Loucy (cell line): Measurements from ENCODE around the gene PUS7.
"Not testable (repeated sequence)": the region's sequence is repeated elsewhere in the genome, so short reads cannot be mapped to it uniquely, and the experiment has no call there.

ENCODE experiments used
- H2AFZ ChIP-seq: fragments of 200-600 bp; sonication (generic); 2 replicates; pipeline ENCODE4 v1.6.0; 2016; ENCODE audit warnings: antibody characterized with exemption, mild to moderate bottlenecking, low read length, moderate library complexity
- H3F3A ChIP-seq: fragments of 200-600 bp; 2 replicates; pipeline ENCODE4 v1.6.0; 2016; ENCODE audit warnings: antibody characterized with exemption, low read depth, mild to moderate bottlenecking
- H3K27me3 ChIP-seq: fragments of 200-600 bp; sonication (generic); 2 replicates; pipeline ENCODE4 v1.6.1; 2014; ENCODE audit warnings: low read length, mild to moderate bottlenecking; ENCODE audit not compliant: insufficient read depth, poor library complexity, severe bottlenecking
- H3K36me3 ChIP-seq: fragments of 200-600 bp; sonication (generic); 2 replicates; pipeline ENCODE4 v1.6.1; 2016; ENCODE audit warnings: low read length; ENCODE audit not compliant: insufficient read depth
- H3K4me1 ChIP-seq: fragments of 200-600 bp; sonication (generic); 2 replicates; pipeline ENCODE4 v1.5.1; 2014; ENCODE audit warnings: low read length, mild to moderate bottlenecking; ENCODE audit not compliant: insufficient read depth, poor library complexity, severe bottlenecking
- H3K4me2 ChIP-seq: fragments of 200-600 bp; sonication (generic); 2 replicates; pipeline ENCODE4 v1.6.0; 2014; ENCODE audit warnings: antibody characterized with exemption, low read length, low read depth, mild to moderate bottlenecking; ENCODE audit not compliant: poor library complexity, severe bottlenecking
- H3K4me3 ChIP-seq: fragments of 200-600 bp; sonication (generic); 2 replicates; pipeline ENCODE4 v1.5.1; 2014; ENCODE audit warnings: low read length, mild to moderate bottlenecking, mixed read lengths; ENCODE audit not compliant: poor library complexity, severe bottlenecking
- H3K79me2 ChIP-seq: fragments of 200-600 bp; sonication (generic); 2 replicates; pipeline ENCODE4 v1.6.1; 2014; ENCODE audit warnings: low read length; ENCODE audit not compliant: insufficient read depth
- H3K9ac ChIP-seq: fragments of 200-600 bp; sonication (generic); 2 replicates; pipeline ENCODE4 v1.6.0; 2014; ENCODE audit warnings: mild to moderate bottlenecking, low read depth, low read length, moderate library complexity; ENCODE audit not compliant: poor library complexity, severe bottlenecking
- H3K9me2 ChIP-seq: fragments of 200-600 bp; sonication (generic); replicated peaks from 2 replicates; pipeline ENCODE4 v1.6.1; 2016; ENCODE audit warnings: low read depth, low read length, mixed read lengths
- H3K9me3 ChIP-seq: fragments of 200-600 bp; sonication (generic); 2 replicates; pipeline ENCODE4 v1.6.1; 2014; ENCODE audit warnings: mild to moderate bottlenecking, antibody characterized with exemption, low read length, low read depth; ENCODE audit not compliant: insufficient read depth
- H4K20me1 ChIP-seq: fragments of 200-600 bp; sonication (generic); 2 replicates; pipeline ENCODE4 v1.6.0; 2014; ENCODE audit warnings: antibody characterized with exemption, low read length, mild to moderate bottlenecking; ENCODE audit not compliant: insufficient read depth, poor library complexity, severe bottlenecking
- EZH2phosphoT487 ChIP-seq: fragments of 200-600 bp; IDR thresholded peaks from 2 replicates; pipeline ENCODE4 v1.6.1; 2018; ENCODE audit warnings: antibody characterized with exemption, mild to moderate bottlenecking, moderate library complexity, borderline replicate concordance
- TF ChIP-seq, protein P1 (sequence below): fragments of 200-600 bp; sonication (generic); conservative IDR thresholded peaks from 2 replicates; pipeline ENCODE4 v1.5.1; 2014; ENCODE audit warnings: mild to moderate bottlenecking, antibody characterized with exemption, low read length

Gene PUS7

DNA sequence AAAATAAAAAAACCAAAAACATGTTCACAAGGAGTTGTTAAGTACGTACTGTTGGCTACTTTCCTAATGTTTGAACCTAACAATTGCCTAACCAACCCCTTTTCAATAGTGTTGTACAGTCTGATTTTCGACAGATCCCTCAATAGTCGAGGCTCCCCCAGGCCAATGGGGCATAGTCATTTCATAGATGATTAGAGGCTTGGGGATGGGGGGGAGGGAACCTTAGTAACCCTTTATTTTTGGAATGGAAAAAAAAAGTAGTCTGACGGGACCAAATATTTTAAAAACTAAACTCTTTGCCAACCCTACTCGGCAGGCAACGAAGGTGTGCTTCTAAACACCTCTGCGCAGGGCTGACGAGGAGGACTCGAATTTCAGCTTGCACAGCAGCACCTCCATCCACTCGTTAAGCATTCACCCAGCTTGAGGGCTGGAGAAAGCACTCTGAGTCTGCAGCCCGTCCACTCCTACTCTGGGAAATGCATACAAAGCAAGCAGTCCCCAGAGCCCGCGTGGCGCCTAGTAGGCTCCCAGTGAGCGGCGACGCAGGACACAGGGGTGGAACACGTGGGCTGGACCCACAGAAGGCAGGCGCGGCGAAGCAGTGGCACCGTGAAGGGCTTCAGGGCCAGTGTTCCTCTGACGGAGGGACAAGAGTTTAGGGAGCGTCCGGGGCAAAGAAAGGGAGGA lies 899 bp downstream of the PUS7 start:
- Histone ChIP-seq H3K36me3 (no peaks in the 10 kb centered on the region), H3K9ac (peak overlapping the region; percentile 68), H2AFZ (peak overlapping the region; percentile 70), H4K20me1 (peaks cover 3% of the 10 kb centered on the region), H3F3A (no peaks in the 10 kb centered on the region), H3K79me2 (peaks cover 22% of the 10 kb centered on the region; the same call in 1 of the 2 replicates), H3K4me1 (peaks cover 16% of the 10 kb centered on the region), H3K4me3 (peak overlapping the region; percentile 75), H3K27me3 (no peaks in the 10 kb centered on the region), H3K9me3 (no peaks in the 10 kb centered on the region), H3K9me2 (no peaks in the 10 kb centered on the region), H3K4me2 (peak overlapping the region; percentile 69)
- no peak for TF ChIP-seq EZH2phosphoT487
- TF ChIP-seq, protein P1, sequence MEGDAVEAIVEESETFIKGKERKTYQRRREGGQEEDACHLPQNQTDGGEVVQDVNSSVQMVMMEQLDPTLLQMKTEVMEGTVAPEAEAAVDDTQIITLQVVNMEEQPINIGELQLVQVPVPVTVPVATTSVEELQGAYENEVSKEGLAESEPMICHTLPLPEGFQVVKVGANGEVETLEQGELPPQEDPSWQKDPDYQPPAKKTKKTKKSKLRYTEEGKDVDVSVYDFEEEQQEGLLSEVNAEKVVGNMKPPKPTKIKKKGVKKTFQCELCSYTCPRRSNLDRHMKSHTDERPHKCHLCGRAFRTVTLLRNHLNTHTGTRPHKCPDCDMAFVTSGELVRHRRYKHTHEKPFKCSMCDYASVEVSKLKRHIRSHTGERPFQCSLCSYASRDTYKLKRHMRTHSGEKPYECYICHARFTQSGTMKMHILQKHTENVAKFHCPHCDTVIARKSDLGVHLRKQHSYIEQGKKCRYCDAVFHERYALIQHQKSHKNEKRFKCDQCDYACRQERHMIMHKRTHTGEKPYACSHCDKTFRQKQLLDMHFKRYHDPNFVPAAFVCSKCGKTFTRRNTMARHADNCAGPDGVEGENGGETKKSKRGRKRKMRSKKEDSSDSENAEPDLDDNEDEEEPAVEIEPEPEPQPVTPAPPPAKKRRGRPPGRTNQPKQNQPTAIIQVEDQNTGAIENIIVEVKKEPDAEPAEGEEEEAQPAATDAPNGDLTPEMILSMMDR = no peak

DNA sequence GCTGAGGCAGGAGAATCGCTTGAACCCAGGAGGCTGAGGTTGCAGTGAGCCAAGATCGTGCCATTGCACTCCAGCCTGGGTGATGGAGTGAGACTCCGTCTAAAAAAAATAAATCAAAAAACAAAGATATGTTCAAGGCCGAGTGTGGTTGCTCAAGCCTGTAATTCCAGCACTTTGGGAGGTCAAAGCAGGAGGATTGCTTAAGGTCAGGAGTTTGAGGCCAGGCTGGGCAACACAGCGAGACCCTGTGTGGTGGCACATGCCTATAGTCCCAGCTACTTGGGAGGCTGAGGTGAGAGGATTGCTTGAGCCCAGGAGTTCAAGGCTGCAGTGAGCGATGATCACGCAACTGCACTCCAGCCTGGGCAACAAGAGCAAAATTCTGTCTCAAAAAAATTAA lies 1.5 kb downstream of the PUS7 start:
- not testable (repeated sequence) for H3F3A ChIP-seq, H3K9me3 ChIP-seq, H3K36me3 ChIP-seq, H4K20me1 ChIP-seq, H3K9me2 ChIP-seq, H3K27me3 ChIP-seq, H2AFZ ChIP-seq
- Histone ChIP-seq H3K9ac (peak overlapping the region; percentile 68), H3K4me3 (peak overlapping the region; percentile 75), H3K79me2 (peaks cover 22% of the 10 kb centered on the region; the same call in 1 of the 2 replicates), H3K4me2 (peak overlapping the region; percentile 69), H3K4me1 (peaks cover 16% of the 10 kb centered on the region)

DNA sequence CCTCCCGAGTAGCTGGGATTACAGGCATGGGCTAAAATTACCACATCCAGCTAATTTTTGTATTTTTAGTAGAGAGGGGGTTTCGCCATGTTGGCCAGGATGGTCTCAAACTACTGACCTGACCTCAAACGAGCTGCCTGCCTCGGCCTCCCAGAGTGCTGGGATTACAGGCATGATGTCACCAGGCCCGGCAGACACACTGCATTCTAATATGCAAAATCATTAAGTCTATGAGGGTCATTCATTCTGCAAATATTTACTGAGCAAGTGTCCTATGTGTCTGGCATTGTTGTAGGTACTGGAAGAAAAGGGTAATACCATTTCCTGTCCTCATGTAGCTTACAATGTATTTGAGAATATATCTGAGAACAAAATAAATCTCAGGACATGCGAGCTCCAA lies 2.7 kb downstream of the PUS7 start:
- Histone ChIP-seq H2AFZ (no peak overlapping the region), H3F3A (no peaks in the 10 kb centered on the region), H4K20me1 (peaks cover 3% of the 10 kb centered on the region), H3K9me2 (no peaks in the 10 kb centered on the region), H3K79me2 (peaks cover 25% of the 10 kb centered on the region), H3K4me3 (no peak overlapping the region), H3K36me3 (no peaks in the 10 kb centered on the region), H3K27me3 (no peaks in the 10 kb centered on the region), H3K4me2 (peak overlapping the region; percentile 0), H3K4me1 (peaks cover 18% of the 10 kb centered on the region), H3K9me3 (no peaks in the 10 kb centered on the region), H3K9ac (no peak overlapping the region)
- TF ChIP-seq, protein P1 = no peak
- no peak for TF ChIP-seq EZH2phosphoT487

DNA sequence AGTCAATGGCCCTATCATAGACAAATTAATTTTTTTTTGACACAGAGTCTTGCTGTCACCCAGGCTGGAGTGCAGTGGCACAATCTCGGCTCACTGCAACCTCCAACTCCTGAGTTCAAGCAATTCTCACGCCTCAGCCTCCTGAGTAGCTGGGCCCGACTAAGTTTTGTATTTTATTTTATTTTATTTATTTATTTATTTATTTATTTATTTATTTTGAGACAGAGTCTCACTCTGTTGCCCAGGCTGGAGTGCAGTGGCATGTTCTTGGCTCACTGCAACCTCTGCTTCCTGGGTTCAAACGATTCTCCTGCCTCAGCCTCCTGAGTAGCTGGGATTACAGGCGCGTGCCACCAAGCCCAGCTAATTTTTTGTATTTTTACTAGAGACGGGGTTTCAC lies 6.5 kb downstream of the PUS7 start:
- not testable (repeated sequence) for H3K4me3 ChIP-seq, H4K20me1 ChIP-seq, H3K36me3 ChIP-seq, H3F3A ChIP-seq, H3K9me2 ChIP-seq, H3K9ac ChIP-seq, H3K4me2 ChIP-seq, H3K9me3 ChIP-seq, H2AFZ ChIP-seq, H3K27me3 ChIP-seq
- Histone ChIP-seq H3K4me1 (peaks cover 10% of the 10 kb centered on the region), H3K79me2 (peaks cover 23% of the 10 kb centered on the region)
